ENCODE data around the gene RAC3. TPM values are rescaled to one million over a fixed set of nuclear protein-coding genes. Genes with fewer than 3 reads are reported as not detected.

Gene RAC3
- total and polyA plus RNA-seq, 4 donors, result 0.57 to 2.8 (median 0.63) TPM; not detected in 1

DNA sequence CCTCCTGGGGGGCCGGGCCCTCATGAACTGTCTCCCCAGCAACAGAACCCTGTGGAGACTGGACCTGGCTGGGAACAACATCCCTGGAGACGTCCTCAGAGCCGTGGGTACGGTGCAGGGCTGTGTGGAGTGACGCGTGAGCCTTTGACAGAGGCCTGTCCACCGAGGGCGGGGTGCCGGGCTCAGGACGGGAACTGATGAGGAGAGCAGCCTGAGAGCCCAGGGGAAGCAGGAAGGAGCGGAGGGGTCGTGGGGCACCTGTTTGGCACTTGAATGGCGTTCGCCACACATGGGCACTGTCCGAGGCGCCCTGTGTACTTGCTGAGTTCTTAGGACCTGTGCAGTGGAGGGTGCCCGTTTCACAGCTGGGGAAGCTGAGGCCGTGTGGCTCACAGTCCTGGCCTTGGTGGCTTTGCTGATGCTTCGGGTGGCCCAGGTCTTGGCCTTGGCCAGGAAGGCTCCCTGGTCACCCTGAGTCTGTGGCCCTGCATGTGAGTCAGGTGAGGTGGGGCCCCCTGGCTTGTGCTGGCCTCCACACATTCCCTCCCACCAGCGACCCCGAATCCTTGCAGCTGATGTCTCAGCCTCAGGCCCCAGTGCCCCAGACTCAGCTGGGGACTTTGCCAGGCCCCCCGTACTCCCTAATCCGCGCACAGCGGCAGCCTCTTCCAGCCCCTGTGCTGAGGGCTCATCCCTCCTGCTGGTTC lies 5.9 kb upstream of the RAC3 start:
- no peak overlapping the region for H3K27ac ChIP-seq (ENCODE audit: low read depth in 1 of 2, low read length in 2 of 2)
- WGBS, 2 donors, result 94 to 96% methylated on average over 25 of the region's 25 CpGs
- H3K27me3 ChIP-seq (ENCODE audit: control insufficient read depth in 1 of 2, insufficient read depth in 2 of 2, low read length in 1 of 2), result no peaks in the 10 kb centered on the region
- no peak for ATAC-seq (ENCODE audit: low FRiP score)
- H3K36me3 ChIP-seq (ENCODE audit: control insufficient read depth in 1 of 2, insufficient read depth in 2 of 2, low read length in 1 of 2), result no peaks in the 10 kb centered on the region
- no peaks in the 10 kb centered on the region for H3K4me1 ChIP-seq (ENCODE audit: control insufficient read depth in 1 of 2, insufficient read depth in 2 of 2, low read length in 2 of 2)
- intact Hi-C loops (cut with DNase I), result no loop called here
- H3K9me3 ChIP-seq (ENCODE audit: control insufficient read depth, low read length), result no peaks in the 10 kb centered on the region
- no peak for DNase-seq
- H3K4me3 ChIP-seq (ENCODE audit: low read length in 2 of 2), result no peak overlapping the region

DNA sequence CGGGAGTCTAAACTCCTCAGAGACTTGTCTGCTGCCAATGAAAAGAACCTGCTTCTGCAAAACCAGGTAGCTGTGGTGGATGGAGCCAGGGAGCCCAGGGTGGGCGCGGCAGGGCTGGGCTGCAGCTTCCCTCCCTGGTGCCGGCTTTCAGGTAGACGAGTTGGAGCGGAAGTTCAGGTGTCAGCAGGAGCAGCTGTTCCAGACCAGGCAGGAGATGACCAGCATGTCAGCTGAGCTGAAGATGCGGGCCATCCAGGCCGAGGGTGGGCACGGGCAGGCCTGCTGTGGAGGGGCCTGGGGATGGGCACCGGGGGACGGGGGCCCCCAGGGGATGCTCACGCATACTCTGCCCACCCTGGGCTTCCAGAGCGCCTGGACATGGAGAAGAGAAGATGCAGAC lies 3.2 kb upstream of the RAC3 start:
- intact Hi-C loops (cut with DNase I), result no loop called here
- Histone ChIP-seq H3K4me1 (ENCODE audit: control insufficient read depth in 1 of 2, insufficient read depth in 2 of 2, low read length in 2 of 2) (no peaks in the 10 kb centered on the region), H3K27ac (ENCODE audit: low read depth in 1 of 2, low read length in 2 of 2) (no peak overlapping the region), H3K27me3 (ENCODE audit: control insufficient read depth in 1 of 2, insufficient read depth in 2 of 2, low read length in 1 of 2) (no peaks in the 10 kb centered on the region), H3K4me3 (ENCODE audit: low read length in 2 of 2) (no peak overlapping the region), H3K36me3 (ENCODE audit: control insufficient read depth in 1 of 2, insufficient read depth in 2 of 2, low read length in 1 of 2) (no peaks in the 10 kb centered on the region), H3K9me3 (ENCODE audit: control insufficient read depth, low read length) (no peaks in the 10 kb centered on the region)
- no peak for ATAC-seq (ENCODE audit: low FRiP score)
- 96 to 98% methylated on average over 13 of the region's 13 CpGs for WGBS, 2 donors
- DNase-seq, result no peak

DNA sequence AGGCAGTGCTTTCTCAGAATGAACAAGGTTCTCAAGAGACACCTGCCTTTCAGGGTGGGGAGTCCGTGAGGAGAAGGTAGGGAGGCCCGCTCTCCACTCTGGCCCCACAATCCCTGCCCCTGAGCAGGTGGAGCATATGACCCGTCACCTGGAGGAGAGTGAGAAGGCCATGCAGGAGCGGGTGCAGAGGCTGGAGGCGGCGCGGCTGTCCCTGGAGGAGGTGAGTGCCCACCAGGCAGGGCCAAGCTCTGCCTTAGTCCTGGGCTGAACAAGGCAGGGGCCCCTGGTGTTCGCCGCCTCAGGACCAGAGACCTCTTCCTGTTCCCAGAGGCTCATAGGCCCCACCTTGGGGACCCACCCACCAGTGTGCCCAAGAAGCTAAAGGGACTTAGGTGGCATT lies 2.5 kb upstream of the RAC3 start:
- Histone ChIP-seq H3K9me3 (ENCODE audit: control insufficient read depth, low read length) (no peaks in the 10 kb centered on the region), H3K4me3 (ENCODE audit: low read length in 2 of 2) (no peak overlapping the region), H3K36me3 (ENCODE audit: control insufficient read depth in 1 of 2, insufficient read depth in 2 of 2, low read length in 1 of 2) (no peaks in the 10 kb centered on the region), H3K4me1 (ENCODE audit: control insufficient read depth in 1 of 2, insufficient read depth in 2 of 2, low read length in 2 of 2) (no peaks in the 10 kb centered on the region), H3K27me3 (ENCODE audit: control insufficient read depth in 1 of 2, insufficient read depth in 2 of 2, low read length in 1 of 2) (no peaks in the 10 kb centered on the region), H3K27ac (ENCODE audit: low read depth in 1 of 2, low read length in 2 of 2) (no peak overlapping the region)
- no peak for DNase-seq
- WGBS, 2 donors, result 96 to 98% methylated on average over 9 of the region's 9 CpGs
- intact Hi-C loops (cut with DNase I), result no loop called here
- no peak for ATAC-seq (ENCODE audit: low FRiP score)

DNA sequence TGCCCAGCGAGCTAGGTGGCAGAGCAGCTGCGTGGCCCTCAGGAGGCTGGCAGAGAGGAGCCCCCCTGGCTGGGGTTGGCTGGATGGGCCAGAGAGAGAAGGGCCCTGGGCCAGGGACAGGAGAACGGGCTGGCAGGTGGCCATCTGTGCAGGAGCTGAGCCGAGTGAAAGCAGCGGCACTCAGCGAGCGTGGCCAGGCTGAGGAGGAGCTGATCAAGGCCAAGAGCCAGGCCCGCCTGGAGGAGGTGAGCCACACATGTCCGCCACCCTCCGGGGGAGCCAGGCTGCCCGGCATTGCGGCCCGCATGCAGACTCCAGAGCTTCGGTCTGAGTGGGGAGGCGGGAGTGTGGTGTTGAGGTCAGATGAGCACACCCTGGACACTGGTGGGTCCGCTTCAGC lies 2.1 kb upstream of the RAC3 start:
- ATAC-seq (ENCODE audit: low FRiP score), result no peak
- Histone ChIP-seq H3K4me3 (ENCODE audit: low read length in 2 of 2) (no peak overlapping the region), H3K36me3 (ENCODE audit: control insufficient read depth in 1 of 2, insufficient read depth in 2 of 2, low read length in 1 of 2) (no peaks in the 10 kb centered on the region), H3K27me3 (ENCODE audit: control insufficient read depth in 1 of 2, insufficient read depth in 2 of 2, low read length in 1 of 2) (no peaks in the 10 kb centered on the region), H3K9me3 (ENCODE audit: control insufficient read depth, low read length) (no peaks in the 10 kb centered on the region), H3K27ac (ENCODE audit: low read depth in 1 of 2, low read length in 2 of 2) (no peak overlapping the region), H3K4me1 (ENCODE audit: control insufficient read depth in 1 of 2, insufficient read depth in 2 of 2, low read length in 2 of 2) (no peaks in the 10 kb centered on the region)
- 93% methylated on average over 16 of the region's 16 CpGs for WGBS, 2 donors
- DNase-seq, result no peak
- intact Hi-C loops (cut with DNase I), result no loop called here

DNA sequence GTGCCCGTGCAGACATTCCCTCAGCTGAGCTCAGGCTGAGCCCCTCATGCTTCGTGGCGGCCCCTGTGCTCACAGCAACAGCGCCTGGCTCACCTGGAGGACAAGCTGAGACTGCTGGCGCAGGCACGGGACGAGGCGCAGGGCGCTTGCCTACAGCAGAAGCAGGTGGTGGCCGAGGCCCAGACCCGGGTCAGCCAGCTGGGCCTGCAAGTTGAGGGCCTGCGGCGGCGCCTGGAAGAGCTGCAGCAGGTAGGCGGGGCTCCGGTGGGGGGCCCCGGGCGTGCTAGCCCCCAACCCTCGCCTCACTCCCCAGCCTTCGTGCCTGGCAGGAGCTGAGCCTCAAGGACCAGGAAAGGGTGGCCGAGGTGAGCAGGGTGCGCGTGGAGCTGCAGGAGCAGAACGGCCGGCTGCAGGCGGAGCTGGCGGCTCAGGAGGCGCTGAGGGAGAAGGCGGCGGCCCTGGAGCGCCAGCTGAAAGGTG lies 1.4 kb upstream of the RAC3 start:
- intact Hi-C loops (cut with DNase I), result loop anchor here (1.0 to 10.0 kb wide), 3 partner anchors 124 to 295 kb away; no protein-coding TSS in a partner anchor
- 69 to 74% methylated on average over 31 of the region's 31 CpGs for WGBS, 2 donors
- H3K27ac ChIP-seq (ENCODE audit: low read depth in 1 of 2, low read length in 2 of 2), result no peak overlapping the region
- no peak for ATAC-seq (ENCODE audit: low FRiP score)
- H3K4me1 ChIP-seq (ENCODE audit: control insufficient read depth in 1 of 2, insufficient read depth in 2 of 2, low read length in 2 of 2), result no peaks in the 10 kb centered on the region
- H3K36me3 ChIP-seq (ENCODE audit: control insufficient read depth in 1 of 2, insufficient read depth in 2 of 2, low read length in 1 of 2), result no peaks in the 10 kb centered on the region
- no peak overlapping the region for H3K4me3 ChIP-seq (ENCODE audit: low read length in 2 of 2)
- no peaks in the 10 kb centered on the region for H3K9me3 ChIP-seq (ENCODE audit: control insufficient read depth, low read length)
- no peak for DNase-seq
- H3K27me3 ChIP-seq (ENCODE audit: control insufficient read depth in 1 of 2, insufficient read depth in 2 of 2, low read length in 1 of 2), result no peaks in the 10 kb centered on the region

DNA sequence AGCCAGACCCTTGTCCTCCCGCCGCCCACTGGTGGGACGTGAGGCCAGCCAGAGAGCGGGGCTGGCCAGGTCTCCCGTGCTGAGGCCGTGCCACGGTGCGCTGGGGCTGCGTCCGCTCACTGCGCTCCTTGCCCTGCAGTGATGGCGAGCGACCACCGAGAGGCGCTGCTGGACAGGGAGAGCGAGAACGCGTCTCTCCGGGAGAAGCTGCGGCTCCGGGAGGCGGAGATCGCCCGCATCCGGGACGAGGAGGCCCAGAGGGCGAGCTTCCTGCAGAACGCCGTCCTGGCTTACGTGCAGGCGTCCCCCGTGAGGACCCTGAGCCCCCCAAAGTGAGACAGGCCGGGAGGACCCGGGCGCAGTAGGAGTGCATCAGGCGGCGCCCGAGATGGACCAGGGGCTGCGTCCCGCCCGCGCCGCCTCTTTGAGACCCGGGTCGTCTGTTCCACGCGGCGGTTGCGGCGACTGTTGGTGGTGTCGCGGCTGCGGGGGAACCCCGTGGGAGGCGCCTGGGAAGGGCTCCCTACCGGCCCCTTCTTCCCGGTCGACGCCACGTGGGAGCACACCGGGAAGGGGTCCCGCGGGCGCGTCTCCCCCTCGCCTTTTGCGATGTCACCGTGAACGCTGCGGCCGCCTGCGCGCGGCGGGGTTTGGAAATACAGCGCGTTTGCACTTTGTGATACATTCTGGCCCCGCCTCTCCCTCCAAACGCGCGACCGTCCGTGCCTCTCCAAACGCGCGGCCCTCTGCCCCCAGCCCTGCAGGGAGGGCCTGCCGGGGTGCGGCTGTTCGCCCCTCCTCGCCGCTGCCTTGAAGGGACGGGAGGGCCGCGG lies 792 bp upstream of the RAC3 start:
- ATAC-seq (ENCODE audit: low FRiP score) (peak; percentile 89), DNase-seq (peak; percentile 89 to 94)
- no peaks in the 10 kb centered on the region for H3K9me3 ChIP-seq (ENCODE audit: control insufficient read depth, low read length)
- no peaks in the 10 kb centered on the region for H3K4me1 ChIP-seq (ENCODE audit: control insufficient read depth in 1 of 2, insufficient read depth in 2 of 2, low read length in 2 of 2)
- H3K36me3 ChIP-seq (ENCODE audit: control insufficient read depth in 1 of 2, insufficient read depth in 2 of 2, low read length in 1 of 2), result no peaks in the 10 kb centered on the region
- no peak overlapping the region for H3K27ac ChIP-seq (ENCODE audit: low read depth in 1 of 2, low read length in 2 of 2)
- no peaks in the 10 kb centered on the region for H3K27me3 ChIP-seq (ENCODE audit: control insufficient read depth in 1 of 2, insufficient read depth in 2 of 2, low read length in 1 of 2)
- peak overlapping the region in 1 of 2 donors; percentile 10 for H3K4me3 ChIP-seq (ENCODE audit: low read length in 2 of 2)
- 1% methylated on average over 85 to 94 of the region's 94 CpGs for WGBS, 2 donors
- intact Hi-C loops (cut with DNase I), result loop anchor here (1.0 to 10.0 kb wide), 3 partner anchors 124 to 294 kb away; no protein-coding TSS in a partner anchor

DNA sequence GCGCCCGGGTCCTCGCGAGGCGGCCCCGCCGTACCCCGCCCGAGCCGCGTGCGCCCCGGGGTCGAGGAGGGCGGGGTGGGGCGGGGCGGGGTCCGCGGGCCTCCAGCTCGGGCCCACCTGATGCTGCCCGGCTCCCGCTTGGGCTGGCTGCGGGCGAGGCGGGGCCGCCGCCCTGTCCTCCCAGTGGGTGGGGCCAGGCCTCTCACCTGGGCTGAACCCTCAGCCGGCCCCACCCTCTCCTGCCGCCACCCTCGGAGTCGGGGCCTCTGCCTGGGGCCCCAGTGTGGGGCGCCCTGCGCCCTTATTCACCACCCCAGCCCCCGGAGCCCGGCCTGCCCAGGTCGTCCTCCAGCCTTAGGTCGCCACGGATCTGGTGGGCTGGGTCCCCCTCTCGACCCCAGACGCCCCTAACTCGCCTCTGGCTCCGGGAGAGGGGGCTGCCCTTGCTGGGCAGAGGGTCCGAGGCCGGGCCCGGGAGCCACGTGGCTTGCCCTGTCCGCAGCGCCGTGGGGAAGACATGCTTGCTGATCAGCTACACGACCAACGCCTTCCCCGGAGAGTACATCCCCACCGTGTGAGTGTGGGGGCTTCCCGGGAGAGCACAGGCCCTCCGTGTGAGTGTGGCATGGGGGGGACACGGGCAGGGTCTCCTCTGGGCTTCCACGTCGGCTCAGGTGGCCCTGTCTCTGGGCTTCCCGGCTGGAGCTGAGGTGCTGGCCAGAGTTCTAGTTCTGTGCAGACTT lies 578 bp downstream of the RAC3 start:
- no peak for ATAC-seq (ENCODE audit: low FRiP score)

DNA sequence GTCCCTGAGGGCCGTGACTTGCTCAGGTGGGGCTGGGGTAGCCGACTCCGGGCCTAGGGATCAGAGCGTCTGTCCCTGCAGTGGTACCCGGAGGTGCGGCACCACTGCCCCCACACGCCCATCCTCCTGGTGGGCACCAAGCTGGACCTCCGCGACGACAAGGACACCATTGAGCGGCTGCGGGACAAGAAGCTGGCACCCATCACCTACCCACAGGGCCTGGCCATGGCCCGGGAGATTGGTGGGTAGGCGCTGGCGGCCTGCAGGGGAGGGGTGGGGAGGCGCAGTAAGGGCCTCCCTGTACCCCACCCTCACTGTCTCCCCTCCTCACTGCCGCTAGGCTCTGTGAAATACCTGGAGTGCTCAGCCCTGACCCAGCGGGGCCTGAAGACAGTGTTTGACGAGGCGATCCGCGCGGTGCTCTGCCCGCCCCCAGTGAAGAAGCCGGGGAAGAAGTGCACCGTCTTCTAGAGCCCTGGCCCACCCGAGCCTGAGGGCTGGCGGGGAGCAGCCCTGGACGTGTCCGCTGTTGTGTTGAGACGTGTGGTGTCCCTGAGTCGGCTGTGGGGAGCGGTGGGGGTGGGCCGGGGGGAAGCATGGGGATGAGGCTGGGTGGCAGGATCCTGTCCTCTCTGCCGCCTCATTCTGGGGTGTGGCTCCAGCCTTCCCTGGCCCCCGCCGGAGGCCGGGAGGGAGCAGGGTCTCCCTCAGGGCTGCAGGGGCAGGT lies 2.0 kb downstream of the RAC3 start:
- Histone ChIP-seq H3K4me3 (ENCODE audit: low read length in 2 of 2) (no peak overlapping the region), H3K36me3 (ENCODE audit: control insufficient read depth in 1 of 2, insufficient read depth in 2 of 2, low read length in 1 of 2) (no peaks in the 10 kb centered on the region), H3K27me3 (ENCODE audit: control insufficient read depth in 1 of 2, insufficient read depth in 2 of 2, low read length in 1 of 2) (no peaks in the 10 kb centered on the region), H3K4me1 (ENCODE audit: control insufficient read depth in 1 of 2, insufficient read depth in 2 of 2, low read length in 2 of 2) (no peaks in the 10 kb centered on the region), H3K27ac (ENCODE audit: low read depth in 1 of 2, low read length in 2 of 2) (no peak overlapping the region), H3K9me3 (ENCODE audit: control insufficient read depth, low read length) (no peaks in the 10 kb centered on the region)
- 94 to 95% methylated on average over 34 to 38 of the region's 38 CpGs for WGBS, 2 donors
- DNase-seq (no peak), ATAC-seq (ENCODE audit: low FRiP score) (no peak)
- intact Hi-C loops (cut with DNase I), result loop anchor here (10.0 kb wide), 1 partner anchor 291 kb away; no protein-coding TSS in a partner anchor

More for the DNA sequence above, 578 bp downstream of the RAC3 start:
- no peaks in the 10 kb centered on the region for H3K9me3 ChIP-seq (ENCODE audit: control insufficient read depth, low read length)
- no peaks in the 10 kb centered on the region for H3K4me1 ChIP-seq (ENCODE audit: control insufficient read depth in 1 of 2, insufficient read depth in 2 of 2, low read length in 2 of 2)
- H3K4me3 ChIP-seq (ENCODE audit: low read length in 2 of 2), result no peak overlapping the region
- no peaks in the 10 kb centered on the region for H3K36me3 ChIP-seq (ENCODE audit: control insufficient read depth in 1 of 2, insufficient read depth in 2 of 2, low read length in 1 of 2)
- DNase-seq, result no peak
- WGBS, 2 donors, result 18 to 22% methylated on average over 32 to 59 of the region's 59 CpGs
- H3K27ac ChIP-seq (ENCODE audit: low read depth in 1 of 2, low read length in 2 of 2), result no peak overlapping the region
- intact Hi-C loops (cut with DNase I), result loop anchor here (2.0 to 10.0 kb wide), 2 partner anchors 123 to 293 kb away; no protein-coding TSS in a partner anchor
- no peaks in the 10 kb centered on the region for H3K27me3 ChIP-seq (ENCODE audit: control insufficient read depth in 1 of 2, insufficient read depth in 2 of 2, low read length in 1 of 2)
